GM19372 (cell line): ENCODE data around the gene BRS3.

Experiments used
- ATAC-seq: cut with Tn5 transposase; IDR thresholded peaks from one replicate; pipeline ENCODE4 v1.9.1; 2021; ENCODE audit warnings: mild to moderate bottlenecking, low read depth, moderate library complexity; ENCODE audit not compliant: unreplicated experiment

Gene BRS3

GRCh38 chrX:136493011-136493410, 5.3 kb downstream of the BRS3 start:
- ATAC-seq = no peak

- ATAC-seq = no peak
Measured at GRCh38 chrX:136495043-136495442, 7.3 kb downstream of the BRS3 start.

DNA sequence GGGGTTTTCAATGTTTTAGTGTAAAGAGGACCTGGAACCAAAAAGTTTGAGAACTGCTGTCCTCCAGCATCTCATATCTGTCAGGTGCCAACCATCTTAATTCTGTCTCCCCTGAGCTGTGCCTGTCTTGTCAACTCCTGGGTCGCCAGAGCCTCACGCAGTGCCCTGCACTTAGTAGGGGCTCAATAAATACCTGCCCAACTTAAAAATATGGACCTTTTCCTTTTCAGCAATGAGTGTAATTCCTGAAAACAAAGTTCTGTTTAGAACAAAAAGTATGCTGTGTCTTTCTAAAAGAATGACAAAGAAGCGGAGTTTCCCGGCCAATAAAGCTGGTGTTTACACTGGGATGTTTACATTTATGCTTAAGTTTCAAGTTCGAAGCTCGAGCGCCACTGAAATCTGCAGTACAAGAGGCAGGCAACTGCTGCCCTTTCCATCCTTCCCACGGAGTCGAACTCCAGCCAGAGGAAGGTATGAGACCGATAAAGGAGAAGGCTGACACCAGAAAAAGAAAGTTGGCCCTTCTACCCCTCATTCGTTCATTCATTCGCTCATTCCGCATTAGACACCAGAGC, 8.5 kb downstream of the BRS3 start:
- ATAC-seq = no peak

- ATAC-seq = peak; percentile 77
Measured at GRCh38 chrX:136496764-136497555, 9.2 kb downstream of the BRS3 start.

DNA sequence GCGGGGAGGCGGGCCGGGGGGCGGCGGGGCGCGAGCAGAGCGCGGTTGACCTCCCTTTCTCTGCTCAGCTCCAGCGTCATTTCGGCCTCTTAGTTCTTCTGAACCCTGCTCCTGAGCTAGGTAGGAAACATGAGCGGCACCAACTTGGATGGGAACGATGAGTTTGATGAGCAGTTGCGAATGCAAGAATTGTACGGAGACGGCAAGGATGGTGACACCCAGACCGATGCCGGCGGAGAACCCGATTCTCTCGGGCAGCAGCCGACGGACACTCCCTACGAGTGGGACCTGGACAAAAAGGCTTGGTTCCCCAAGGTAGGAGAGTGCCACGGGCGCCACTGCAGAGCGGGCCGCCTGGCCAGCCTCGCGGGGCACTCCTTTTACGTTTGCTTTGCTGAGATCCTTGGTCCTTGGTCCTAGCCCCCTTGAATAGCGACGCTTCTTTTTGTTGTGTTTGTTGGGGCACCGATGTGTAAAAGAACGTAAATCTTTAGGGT, 9.9 kb downstream of the BRS3 start, which contains the start of gene HTATSF1:
TSS of gene HTATSF1 (plus strand) at position 37 of the 497 bp plus-strand sequence. CDS start at position 130, 93 bp downstream.
- ATAC-seq = no peak

- no peak for ATAC-seq
Measured at GRCh38 chrX:136519069-136519468, 31.3 kb downstream of the BRS3 start.

GRCh38 chrX:136523770-136524169, 36.0 kb downstream of the BRS3 start:
- ATAC-seq = no peak

- no peak for ATAC-seq
Measured at GRCh38 chrX:136525738-136526606, 38.2 kb downstream of the BRS3 start.

GRCh38 chrX:136528645-136529315, 41.0 kb downstream of the BRS3 start:
- no peak for ATAC-seq

DNA sequence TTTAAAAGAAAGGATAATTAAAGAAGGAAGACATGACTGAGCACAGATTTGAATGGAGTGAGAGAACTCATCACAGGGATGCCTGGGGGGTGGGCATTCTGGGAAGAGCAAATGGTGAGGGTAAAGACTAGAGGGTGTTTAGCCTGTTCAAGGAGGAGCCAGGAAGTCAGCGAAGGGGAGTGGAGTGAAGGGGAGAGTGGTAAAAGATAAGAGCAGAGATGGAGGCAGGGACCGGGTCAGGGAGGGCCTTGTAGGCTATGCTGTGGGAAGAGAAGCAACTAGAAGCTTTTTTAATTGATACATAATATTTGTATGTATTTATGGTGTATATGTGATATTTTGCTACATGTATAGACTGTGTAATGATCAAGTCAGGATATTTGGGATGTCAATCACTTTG, 42.0 kb downstream of the BRS3 start:
- no peak for ATAC-seq

- no peak for ATAC-seq
Measured at GRCh38 chrX:136531951-136532350, 44.2 kb downstream of the BRS3 start, which contains the start of gene VGLL1. Gene VGLL1 (plus strand): TSS chrX:136532215. CDS start chrX:136536021, 3,806 bp downstream.

- ATAC-seq = no peak
Measured at GRCh38 chrX:136534131-136534530, 46.4 kb downstream of the BRS3 start.

DNA sequence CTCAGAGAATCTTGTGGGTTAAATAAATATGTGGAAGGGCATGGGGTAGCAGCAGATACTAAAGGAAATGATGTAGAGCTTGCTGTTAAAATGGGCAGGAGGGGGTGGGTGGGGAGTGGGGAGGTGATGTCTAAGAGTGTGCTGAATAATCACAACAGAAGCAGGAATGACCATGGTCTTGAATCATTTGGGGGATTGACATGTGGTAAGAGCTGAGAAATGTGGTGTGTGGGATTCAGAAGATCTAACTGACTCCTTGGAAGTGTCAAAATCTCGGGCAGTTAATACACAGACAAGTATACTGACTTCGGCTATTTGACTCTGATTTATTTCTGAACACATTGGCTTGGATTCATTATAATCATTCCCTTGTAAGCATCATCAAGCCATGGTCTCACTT, 51.1 kb downstream of the BRS3 start:
- no peak for ATAC-seq

DNA sequence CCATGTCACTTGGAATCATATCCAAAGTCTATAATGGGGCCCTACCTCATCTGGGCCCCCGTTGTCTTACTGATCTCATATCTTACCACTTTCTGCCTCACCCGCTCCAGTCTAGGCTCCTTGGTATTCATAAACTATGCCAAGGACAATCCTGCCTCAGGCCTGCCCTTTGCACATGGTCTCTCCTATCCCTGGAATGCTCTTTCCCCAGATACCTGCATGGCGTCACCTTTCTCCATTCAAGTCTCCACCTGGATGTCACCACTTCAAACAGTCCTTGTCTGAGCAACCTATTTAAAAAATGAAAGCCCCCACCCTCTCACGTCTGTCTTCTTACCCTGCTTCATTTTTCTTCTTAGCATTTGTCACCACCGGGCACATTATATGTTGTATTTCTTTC, 52.5 kb downstream of the BRS3 start:
- no peak for ATAC-seq

DNA sequence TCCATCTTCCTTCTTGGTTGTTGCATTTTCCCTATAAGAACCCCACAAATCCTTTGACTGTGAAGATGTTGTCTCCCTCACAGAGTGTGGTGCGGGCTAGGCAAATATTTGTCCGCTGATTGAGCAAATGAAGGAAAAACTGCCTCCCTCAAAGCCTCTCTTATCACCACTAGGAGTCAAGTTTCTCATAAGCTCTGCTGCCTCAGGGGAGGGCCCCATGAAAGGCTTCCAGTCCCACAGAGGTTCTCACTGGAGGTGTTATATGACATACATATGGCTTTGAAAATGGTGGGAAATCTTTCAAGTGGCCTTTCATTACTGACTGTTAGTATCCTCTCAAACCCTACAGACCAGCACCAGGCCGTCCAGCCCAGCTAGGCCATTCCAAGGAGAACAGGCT, 53.5 kb downstream of the BRS3 start:
- no peak for ATAC-seq

GRCh38 chrX:136542281-136542680, 54.5 kb downstream of the BRS3 start:
- no peak for ATAC-seq
